Measurements from ENCODE around the gene ARHGAP10.

DNA sequence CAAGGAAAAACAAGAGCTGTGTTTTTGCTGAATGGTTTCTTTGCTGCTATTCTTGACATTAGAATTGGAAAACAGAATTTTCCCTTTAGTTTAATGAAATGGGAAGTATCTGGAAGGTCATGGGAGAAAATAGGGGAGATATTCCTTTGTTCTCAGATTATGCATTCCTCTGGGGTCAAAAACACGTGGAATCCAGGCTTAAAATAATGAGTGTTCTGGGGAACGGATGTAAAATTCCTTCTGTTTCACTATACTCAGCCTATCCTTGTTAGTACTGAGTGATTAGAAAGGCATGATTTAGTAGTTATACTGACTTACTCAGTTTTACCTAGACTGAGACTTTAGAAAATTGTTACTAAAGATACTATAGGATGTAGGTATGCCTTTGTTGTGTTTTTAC is 107.3 kb downstream of the ARHGAP10 start:
- TF ChIP-seq EZH2 (IDR thresholded peaks at IDR 0.05; ENCODE audit: borderline replicate concordance, low read length), result no peak
- TF ChIP-seq, protein P1, sequence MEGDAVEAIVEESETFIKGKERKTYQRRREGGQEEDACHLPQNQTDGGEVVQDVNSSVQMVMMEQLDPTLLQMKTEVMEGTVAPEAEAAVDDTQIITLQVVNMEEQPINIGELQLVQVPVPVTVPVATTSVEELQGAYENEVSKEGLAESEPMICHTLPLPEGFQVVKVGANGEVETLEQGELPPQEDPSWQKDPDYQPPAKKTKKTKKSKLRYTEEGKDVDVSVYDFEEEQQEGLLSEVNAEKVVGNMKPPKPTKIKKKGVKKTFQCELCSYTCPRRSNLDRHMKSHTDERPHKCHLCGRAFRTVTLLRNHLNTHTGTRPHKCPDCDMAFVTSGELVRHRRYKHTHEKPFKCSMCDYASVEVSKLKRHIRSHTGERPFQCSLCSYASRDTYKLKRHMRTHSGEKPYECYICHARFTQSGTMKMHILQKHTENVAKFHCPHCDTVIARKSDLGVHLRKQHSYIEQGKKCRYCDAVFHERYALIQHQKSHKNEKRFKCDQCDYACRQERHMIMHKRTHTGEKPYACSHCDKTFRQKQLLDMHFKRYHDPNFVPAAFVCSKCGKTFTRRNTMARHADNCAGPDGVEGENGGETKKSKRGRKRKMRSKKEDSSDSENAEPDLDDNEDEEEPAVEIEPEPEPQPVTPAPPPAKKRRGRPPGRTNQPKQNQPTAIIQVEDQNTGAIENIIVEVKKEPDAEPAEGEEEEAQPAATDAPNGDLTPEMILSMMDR (conservative IDR thresholded peaks at IDR 0.05 in 1 of 2, IDR thresholded peaks at IDR 0.05 in 1 of 2; ENCODE audit: extremely low read depth in 1 of 2, insufficient read depth in 1 of 2, low read depth in 1 of 2, low read length in 2 of 2), result no peak
